Tibial nerve (tissue), 4 donors: ENCODE data around the gene GJA1.

Source experiments
- CTCF ChIP-seq, 5 experiments: fragments of 200-600 bp in 3 of 5; fragments of 450-650 bp in 2 of 5; sonication (generic) in 3 of 5; IDR thresholded peaks; one replicate each; pipeline ENCODE4 v1.5.1; 2016 to 2019; ENCODE audit warnings: antibody characterized with exemption in 5 of 5, mild to moderate bottlenecking in 3 of 5, moderate library complexity in 2 of 5
- EP300 ChIP-seq, 2 donors: sonication (generic); formaldehyde crosslinking; IDR thresholded peaks; one replicate each; pipeline ENCODE4 v1.6.1; 2017; ENCODE audit warnings: antibody characterized with exemption in 2 of 2, mild to moderate bottlenecking in 1 of 2
- POLR2A ChIP-seq, 2 donors: fragments of 450-650 bp; IDR thresholded peaks; one replicate each; pipeline ENCODE4 v1.6.1; 2017; ENCODE audit warnings: antibody characterized with exemption in 2 of 2, mild to moderate bottlenecking in 2 of 2, moderate library complexity in 2 of 2

DNA sequence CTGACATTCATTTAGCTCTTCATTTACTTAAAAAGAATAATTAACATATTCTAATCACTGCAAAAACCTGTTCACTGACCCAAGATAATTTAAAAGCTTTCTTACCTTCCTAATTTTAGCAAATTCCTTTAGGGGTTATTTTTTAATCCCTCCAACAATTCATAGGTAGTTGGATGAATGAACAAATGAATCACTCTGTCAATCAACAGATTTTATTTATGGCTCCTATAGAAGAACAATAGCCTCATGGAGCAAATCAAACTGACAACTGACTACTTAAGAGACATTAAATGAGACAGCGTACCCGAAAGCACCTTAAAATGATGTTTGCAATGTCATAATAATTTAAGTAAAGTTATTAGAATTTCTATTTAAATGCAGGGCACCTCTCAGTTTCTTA, 31.5 kb upstream of the GJA1 start:
- TF ChIP-seq CTCF (IDR thresholded peaks at IDR 0.05) (no peak), POLR2A (IDR thresholded peaks at IDR 0.05) (no peak), EP300 (IDR thresholded peaks at IDR 0.05) (no peak)
